Stimulated activated CD8-positive, alpha-beta memory T cell treated with anti-CD3 and anti-CD28 coated beads, Interleukin-7, amount 100 ng/mL, for 1 hour (primary cell): ENCODE data around the gene CHCHD4.
"Not testable (repeated sequence)": the region's sequence is repeated elsewhere in the genome, so short reads cannot be mapped to it uniquely, and the experiment has no call there.

ENCODE experiments used
- DNase-seq, 2 donors: peaks; one replicate each; pipeline ENCODE4 v3.0.0-alpha.2; 2020; ENCODE audit warnings: low read depth in 2 of 2

Gene CHCHD4

DNA sequence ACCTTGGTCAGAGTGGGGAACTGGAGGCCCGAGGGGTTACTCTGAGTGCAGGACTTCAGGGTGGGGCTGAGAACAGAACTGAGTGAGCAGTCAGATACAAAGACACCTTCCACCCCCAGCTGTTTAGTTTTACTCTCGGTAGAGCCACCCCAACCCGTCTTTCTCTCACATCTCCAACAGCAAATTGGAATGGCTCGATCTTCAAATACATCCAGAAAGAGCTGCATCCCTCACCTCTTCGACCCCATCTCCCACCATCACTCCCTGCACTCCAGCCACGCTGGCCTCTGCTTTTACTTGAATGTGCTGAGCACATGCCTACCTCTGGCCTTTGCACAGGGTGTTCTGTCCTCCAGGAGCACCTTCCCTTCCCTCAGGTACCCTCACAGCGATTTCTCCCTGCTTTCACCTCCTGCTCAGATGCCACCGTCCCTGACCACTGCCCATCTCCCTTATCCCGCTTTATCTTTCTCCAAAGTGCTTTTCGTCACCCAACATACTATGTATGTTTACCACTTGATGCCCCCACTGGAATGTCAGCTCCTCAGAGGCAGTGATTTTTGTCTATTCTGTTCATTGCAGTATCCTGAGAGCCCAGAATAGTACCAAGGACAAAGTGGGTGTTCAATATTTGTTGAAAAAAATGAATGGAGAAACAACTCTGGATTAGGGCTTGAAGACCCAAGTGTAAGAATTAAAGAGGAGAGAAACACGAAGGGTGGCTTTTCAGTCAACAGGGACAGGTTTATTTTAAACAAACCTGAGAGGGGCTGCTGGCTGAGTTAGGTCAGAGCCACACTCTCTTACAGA is 4.4 kb downstream of the CHCHD4 start:
- DNase-seq: no peak

GRCh38 chr3:14119651-14120050 is 5.0 kb downstream of the CHCHD4 start:
- no peak for DNase-seq

- no peak for DNase-seq
Measured at GRCh38 chr3:14118400-14119381, 6.0 kb downstream of the CHCHD4 start.

DNA sequence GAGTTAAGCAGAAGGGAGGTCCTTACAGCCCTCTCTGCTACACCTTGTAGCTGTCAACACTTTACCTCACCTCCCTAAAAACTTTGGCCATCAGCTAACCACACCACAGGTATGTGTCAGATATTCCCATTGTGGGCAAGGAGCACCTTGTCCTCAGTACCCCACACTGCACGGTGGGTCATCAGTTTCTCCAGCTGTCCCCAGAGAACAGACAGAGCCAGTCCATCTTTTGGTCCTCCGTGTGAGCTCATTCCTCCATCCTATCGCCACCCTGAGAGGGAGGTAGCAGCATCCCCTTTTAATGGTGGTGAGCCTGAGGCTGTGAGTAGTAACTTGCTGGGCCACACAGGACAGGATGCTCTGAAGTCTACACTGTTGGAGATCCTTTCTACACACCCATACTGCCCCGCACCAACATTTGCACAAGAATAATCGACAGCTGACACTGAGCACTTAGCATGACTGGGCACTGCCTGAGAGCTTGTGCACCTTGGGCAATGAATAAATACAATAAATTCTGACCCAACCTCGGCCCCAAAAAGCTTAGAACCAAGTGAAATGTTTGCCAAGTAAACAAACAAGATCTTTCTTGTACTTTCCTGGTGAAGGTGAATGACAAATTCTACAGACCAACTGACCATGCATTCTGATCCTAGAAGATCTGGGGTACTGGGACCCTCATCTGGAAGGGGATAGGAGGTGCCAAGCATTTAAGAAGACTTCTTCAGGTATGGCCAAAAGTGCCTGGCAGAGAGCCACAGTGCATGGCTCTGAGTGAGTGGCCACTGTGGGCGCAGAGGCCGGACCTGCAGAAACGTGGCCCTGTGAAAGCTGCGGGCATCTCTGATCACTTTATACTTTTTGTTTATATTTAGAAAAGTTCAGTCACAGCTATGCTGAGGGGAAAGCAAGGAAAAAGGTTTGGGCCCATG is 6.9 kb downstream of the CHCHD4 start:
- no peak for DNase-seq

GRCh38 chr3:14113965-14114635 is 10.6 kb downstream of the CHCHD4 start:
- no peak for DNase-seq

DNA sequence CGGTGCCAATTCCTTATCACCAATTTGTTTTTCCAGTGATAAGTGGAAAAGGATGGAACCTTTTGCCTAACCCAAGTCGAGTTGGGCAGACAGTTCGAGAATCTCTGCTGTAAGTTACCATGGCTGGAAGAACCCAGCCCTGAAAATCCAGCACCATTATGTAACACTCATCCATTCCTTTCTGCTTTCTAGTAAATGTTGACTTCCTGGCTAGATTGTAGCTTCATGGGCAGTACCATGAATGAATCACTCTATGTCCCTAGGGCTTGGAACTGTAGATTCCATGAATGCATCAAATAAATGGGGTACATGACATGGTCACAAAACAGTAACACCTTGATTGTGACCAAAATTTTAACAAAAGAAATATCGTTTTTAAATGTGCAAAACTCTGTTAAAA is 14.0 kb downstream of the CHCHD4 start:
- no peak for DNase-seq

- not testable (repeated sequence) for DNase-seq
Measured at GRCh38 chr3:14109821-14110220, 14.8 kb downstream of the CHCHD4 start.

DNA sequence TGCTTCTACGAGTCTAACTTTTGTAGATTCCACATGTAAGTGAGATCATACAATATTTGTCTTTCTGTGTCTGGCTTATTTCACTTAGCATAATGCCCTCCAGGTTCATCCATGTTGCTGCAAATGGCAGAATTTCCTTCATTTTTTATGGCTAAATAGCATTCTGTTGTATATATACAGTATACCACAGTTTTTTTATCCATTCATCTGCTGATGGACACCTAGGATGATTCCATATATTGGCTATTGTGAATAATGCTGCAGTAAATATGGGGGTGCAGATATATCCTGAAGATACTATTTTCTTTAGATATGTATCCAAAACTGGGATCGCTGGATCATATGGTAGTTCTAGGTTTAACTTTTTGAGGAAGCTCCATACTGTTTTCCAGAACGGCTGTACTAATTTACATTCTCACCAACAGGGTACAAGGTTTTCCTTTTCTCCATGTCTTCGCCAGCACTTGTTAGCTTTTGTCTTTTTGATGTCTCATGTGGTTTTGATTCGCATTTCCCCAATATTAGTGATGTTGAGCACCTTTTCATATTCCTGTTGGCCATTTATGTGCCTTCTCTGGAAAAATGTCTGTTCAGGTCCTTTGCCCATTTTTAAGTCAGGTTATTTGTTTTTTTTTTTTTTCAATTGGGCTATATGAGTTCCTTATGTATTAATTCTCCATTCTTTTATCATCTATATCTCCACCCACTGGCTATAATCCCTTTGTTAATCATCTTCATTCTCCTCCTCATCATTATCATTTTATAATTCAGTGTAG is 26.9 kb downstream of the CHCHD4 start:
- DNase-seq: no peak

DNA sequence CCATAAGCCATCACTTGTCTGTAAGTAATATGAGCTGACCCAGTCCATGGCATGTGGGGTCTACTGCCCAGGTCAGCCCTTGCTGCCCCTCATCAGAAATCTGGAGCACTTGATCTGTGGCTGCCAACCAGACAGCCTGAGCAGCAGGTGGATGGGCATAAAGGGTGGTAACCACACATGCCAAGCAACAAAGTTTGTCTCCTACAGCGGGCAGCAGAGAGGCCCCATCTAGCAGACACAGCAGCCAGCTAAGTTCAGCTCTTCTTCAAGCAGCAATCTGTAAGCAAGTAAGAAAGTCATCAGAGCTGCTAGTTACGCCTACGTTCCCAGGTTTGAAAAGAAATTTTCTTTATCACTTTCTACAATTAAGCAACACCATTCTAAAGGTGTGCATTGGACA is 27.9 kb downstream of the CHCHD4 start:
- no peak for DNase-seq

DNA sequence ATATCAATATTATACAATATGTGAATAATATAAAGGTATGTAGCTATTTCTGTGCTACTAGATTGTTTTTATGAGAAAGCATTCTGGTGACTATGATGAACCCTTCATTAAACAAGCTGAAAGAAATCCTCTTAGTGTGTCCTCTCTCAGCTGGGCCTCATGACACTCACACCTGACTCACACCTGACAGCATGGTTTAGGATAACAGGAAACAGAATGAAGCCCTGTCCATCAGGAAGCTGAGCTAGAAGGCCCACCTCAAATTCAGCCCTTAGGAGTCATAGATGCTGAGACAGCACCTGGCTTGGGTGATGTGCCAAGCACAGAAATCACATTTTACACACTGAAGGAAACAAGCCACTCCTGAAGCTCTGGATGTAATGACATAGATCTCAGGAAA is 30.8 kb downstream of the CHCHD4 start:
- no peak for DNase-seq

GRCh38 chr3:14092464-14092863 is 32.2 kb downstream of the CHCHD4 start:
- no peak for DNase-seq

- not testable (repeated sequence) for DNase-seq
Measured at GRCh38 chr3:14091959-14092358, 32.7 kb downstream of the CHCHD4 start.

DNA sequence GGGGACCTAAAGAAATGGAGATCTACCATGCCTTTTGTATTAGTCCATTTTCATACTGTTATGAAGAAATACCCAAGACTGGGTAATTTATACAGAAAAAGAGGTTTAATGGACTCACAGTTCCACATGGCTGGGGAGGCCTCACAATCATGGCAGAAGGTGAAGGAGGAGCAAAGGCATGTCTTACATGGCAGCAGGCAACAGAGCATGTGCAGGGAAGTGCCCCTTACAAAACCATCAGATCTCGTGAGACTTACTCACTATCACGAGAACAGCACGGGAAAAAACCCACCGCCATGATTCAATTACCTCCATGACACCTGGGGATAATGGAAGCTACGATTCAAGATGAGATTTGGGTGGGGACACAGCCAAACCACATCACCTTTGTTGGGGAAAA is 37.2 kb downstream of the CHCHD4 start:
- not testable (repeated sequence) for DNase-seq

DNA sequence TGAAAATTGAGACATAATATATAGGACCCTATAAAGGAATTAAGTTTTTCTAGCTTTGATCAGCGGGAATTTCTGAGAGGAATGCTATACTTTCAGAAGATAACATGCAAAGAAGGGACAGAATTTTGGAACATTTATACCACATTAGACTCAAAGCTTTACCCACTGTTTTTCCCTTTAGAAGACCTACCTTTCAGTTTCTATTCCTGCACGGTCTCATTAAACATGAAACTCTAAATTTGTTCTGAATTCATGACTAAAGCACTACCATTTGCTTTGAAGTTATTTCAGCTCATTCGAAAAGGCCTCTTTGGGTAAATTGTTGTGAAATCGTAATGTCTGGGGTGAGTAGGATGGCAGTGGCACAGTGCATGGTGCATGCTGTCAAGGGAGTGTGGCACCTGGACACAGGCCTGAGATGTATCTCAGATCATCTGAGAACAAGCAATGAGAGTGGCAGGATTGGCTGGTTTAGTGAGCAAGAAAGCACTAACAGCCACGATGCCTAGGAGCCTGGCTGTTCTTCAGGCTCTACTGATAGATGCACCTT is 42.5 kb downstream of the CHCHD4 start:
- no peak for DNase-seq

DNA sequence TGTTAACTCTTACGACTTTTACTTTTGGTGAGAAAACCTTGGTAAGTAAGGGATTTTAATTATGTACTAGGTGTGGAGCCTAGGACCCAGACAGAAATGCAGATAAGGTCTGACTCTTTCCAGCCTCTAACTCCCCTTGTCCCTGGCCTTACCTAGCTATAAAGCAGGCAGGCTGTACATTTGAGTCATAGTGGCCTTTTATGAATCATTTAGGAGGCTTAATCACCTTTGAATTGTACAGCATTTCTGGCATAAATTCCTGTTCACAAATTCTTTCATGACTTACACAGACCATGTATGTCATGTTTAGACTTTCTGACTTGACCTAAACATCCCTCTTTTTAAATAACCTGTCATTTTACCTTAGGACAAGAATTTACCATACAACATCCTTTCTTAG is 47.4 kb downstream of the CHCHD4 start:
- DNase-seq: no peak

GRCh38 chr3:14075233-14075632 is 49.4 kb downstream of the CHCHD4 start:
- DNase-seq: not testable (repeated sequence)

DNA sequence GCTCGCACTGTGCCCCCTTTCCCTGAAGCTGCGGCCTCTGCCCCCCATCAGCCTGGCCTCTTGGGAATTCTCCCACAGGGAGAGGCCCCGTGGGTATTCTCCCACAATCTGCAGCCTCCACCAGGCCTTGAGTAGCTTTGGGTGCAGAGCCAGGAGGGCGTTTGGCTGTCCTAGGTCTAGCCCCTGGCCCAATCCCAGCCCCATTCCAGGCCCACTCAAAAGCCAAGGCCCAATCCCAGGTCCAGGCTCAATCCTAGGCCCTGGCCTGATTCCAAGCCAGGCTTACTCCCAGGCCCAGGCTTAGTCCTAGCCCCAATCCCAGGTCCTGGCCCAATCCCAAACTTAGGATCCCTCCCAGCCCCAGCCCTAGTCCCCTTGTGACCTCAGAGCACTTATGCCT is 59.8 kb downstream of the CHCHD4 start:
- no peak for DNase-seq

GRCh38 chr3:14063152-14063551 is 61.5 kb downstream of the CHCHD4 start:
- no peak for DNase-seq
